ENCODE data around the gene COX4I2. TPM values are rescaled to one million over a fixed set of nuclear protein-coding genes. Genes with fewer than 3 reads are reported as not detected.

Gene COX4I2
- total RNA-seq, 2 experiments from 2014 or later: not detected

DNA sequence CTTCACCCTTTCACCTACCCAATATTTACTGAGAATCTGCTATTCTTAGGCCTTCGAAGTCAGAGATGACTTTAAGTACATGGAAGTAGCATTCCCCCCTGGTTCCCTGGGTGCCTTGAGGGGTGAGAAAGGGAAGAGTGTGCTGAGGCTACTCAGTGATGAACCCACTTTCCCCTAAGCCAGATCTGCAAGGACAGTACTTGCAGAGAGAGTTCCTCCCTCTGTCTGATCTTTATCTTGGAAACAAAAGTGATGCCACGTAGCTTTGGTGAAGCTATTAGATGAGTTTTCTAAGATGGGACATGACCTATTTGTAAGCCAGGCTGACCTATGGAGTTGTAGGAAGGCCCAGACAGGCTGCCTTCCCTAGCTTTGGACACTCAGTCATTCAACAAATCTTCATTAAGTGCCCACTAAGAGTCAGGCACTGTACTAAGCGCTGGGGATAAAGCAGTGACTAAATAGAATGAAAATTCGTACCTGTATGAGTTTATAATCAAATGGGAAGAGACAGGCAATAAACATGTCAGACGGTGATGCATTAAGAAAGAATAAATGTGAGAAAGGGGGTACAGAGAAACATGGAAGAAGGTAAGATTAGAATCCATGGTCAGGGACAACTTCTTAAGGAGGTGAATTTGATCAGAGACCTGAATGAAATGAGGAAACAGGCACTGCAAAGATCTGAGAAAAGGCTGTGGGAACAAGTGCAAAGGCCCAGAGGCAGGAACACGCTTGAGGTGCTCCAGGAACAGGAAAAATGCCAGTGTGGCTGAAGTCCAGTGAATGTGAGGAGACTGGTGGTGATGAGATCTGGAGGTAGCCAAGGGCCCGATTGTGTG, 42.8 kb downstream of the COX4I2 start:
- CTCF ChIA-PET (ENCODE audit: unreplicated experiment): interaction anchor here (1.5 kb wide), 1 partner anchor 16 kb away, joined by 7 read pairs; no protein-coding TSS in a partner anchor
- Histone ChIP-seq H3K4me1 (ENCODE audit: insufficient read depth, low read length, poor library complexity, severe bottlenecking) (peaks cover 88% of the 10 kb centered on the region), H3K9me3 (ENCODE audit: low read length) (no peaks in the 10 kb centered on the region), H4K20me1 (ENCODE audit: insufficient read depth, low read length) (no peaks in the 10 kb centered on the region), H3K27ac (ENCODE audit: low read depth, low read length, poor library complexity, severe bottlenecking) (peak overlapping the region; percentile 6), H3K4me2 (ENCODE audit: low read length) (peak overlapping the region; percentile 2; the same call in 1 of the 2 replicates), H3K79me2 (ENCODE audit: insufficient read depth, low read depth, low read length) (peaks cover 58% of the 10 kb centered on the region), H2AFZ (ENCODE audit: low read length) (no peak overlapping the region), H3K36me3 (ENCODE audit: insufficient read depth, low read length) (peaks cover 54% of the 10 kb centered on the region), H3K4me3 (ENCODE audit: low read depth, low read length, poor library complexity, severe bottlenecking) (no peak overlapping the region), H3K9me2 (ENCODE audit: insufficient read depth, low read length) (no peaks in the 10 kb centered on the region)
- intact Hi-C loops (cut with micrococcal nuclease; ENCODE audit: unreplicated experiment): no loop called here
- POLR2A ChIA-PET: interaction anchor here (0.6 to 1.2 kb wide), 4 partner anchors 18 to 42 kb away, joined by 3 to 11 read pairs (median 6); partner anchors contain the start of gene BCL2L1
- TF ChIP-seq, protein P1, sequence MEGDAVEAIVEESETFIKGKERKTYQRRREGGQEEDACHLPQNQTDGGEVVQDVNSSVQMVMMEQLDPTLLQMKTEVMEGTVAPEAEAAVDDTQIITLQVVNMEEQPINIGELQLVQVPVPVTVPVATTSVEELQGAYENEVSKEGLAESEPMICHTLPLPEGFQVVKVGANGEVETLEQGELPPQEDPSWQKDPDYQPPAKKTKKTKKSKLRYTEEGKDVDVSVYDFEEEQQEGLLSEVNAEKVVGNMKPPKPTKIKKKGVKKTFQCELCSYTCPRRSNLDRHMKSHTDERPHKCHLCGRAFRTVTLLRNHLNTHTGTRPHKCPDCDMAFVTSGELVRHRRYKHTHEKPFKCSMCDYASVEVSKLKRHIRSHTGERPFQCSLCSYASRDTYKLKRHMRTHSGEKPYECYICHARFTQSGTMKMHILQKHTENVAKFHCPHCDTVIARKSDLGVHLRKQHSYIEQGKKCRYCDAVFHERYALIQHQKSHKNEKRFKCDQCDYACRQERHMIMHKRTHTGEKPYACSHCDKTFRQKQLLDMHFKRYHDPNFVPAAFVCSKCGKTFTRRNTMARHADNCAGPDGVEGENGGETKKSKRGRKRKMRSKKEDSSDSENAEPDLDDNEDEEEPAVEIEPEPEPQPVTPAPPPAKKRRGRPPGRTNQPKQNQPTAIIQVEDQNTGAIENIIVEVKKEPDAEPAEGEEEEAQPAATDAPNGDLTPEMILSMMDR (conservative IDR thresholded peaks at IDR 0.05; ENCODE audit: low read length): no peak
- no peak for TF ChIP-seq EZH2phosphoT487 (IDR thresholded peaks at IDR 0.05; ENCODE audit: borderline replicate concordance, low read depth, low read length)
- DNase-seq (ENCODE audit: low spot score): no peak
- no TSS peak for BruUV-seq (replicated peaks)

DNA sequence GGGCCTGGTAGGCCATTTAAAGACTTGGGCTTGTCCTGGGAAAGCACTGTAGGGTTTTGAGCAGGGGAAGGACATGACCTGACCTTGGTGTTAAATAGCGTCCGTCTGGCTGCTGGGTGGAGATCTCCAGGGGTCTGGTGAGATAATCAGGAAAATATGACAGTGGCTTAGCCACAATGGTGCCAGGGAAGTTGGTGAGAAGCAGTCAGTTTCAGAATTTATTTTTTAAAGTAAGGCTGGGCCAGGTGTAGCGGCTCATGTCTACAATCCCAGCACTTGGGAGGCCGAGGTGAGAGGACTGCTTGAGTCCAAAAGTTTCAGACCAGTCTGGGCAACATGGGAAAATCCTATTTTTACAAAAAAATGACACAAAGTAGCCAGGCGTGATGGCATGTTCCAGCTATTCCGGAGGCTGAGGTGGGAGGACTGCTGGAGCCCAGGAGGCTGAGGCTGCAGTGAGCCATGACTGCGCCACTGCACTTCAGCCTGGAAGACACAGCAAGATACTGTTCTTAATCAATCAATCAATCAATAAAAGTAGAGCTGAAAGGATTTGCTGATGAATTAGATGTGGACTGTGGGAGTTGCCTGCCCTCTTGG, 43.5 kb downstream of the COX4I2 start:
- Histone ChIP-seq H3K4me3 (ENCODE audit: low read depth, low read length, poor library complexity, severe bottlenecking) (no peak overlapping the region), H3K27ac (ENCODE audit: low read depth, low read length, poor library complexity, severe bottlenecking) (no peak overlapping the region), H2AFZ (ENCODE audit: low read length) (no peak overlapping the region), H3K9me3 (ENCODE audit: low read length) (no peaks in the 10 kb centered on the region), H3K4me2 (ENCODE audit: low read length) (no peak overlapping the region), H4K20me1 (ENCODE audit: insufficient read depth, low read length) (no peaks in the 10 kb centered on the region), H3K9me2 (ENCODE audit: insufficient read depth, low read length) (no peaks in the 10 kb centered on the region), H3K4me1 (ENCODE audit: insufficient read depth, low read length, poor library complexity, severe bottlenecking) (peaks cover 88% of the 10 kb centered on the region), H3K79me2 (ENCODE audit: insufficient read depth, low read depth, low read length) (peaks cover 54% of the 10 kb centered on the region), H3K36me3 (ENCODE audit: insufficient read depth, low read length) (peaks cover 56% of the 10 kb centered on the region)
- no peak for DNase-seq (ENCODE audit: low spot score)
- CTCF ChIA-PET (ENCODE audit: unreplicated experiment): interaction anchor here (0.9 kb wide), 1 partner anchor 20 kb away, joined by 4 read pairs; no protein-coding TSS in a partner anchor
- POLR2A ChIA-PET: interaction anchor here (1.6 kb wide), 1 partner anchor 11 kb away, joined by 5 read pairs; no protein-coding TSS in a partner anchor
- BruUV-seq (replicated peaks): no TSS peak
- TF ChIP-seq, protein P1 (conservative IDR thresholded peaks at IDR 0.05; ENCODE audit: low read length): no peak
- no peak for TF ChIP-seq EZH2phosphoT487 (IDR thresholded peaks at IDR 0.05; ENCODE audit: borderline replicate concordance, low read depth, low read length)
- intact Hi-C loops (cut with micrococcal nuclease; ENCODE audit: unreplicated experiment): no loop called here

Measured in OCI-LY7 (cell line).